GM12873 (cell line): Measurements from ENCODE around the gene IGFL2.

ENCODE experiments used
- TF ChIP-seq, protein P1 (sequence below): IDR thresholded peaks from 2 replicates; pipeline ENCODE4 v1.5.1; 2012; ENCODE audit warnings: low read depth, mild to moderate bottlenecking, moderate library complexity, low read length, control low read depth; ENCODE audit not compliant: insufficient read depth; ENCODE audit errors: missing control alignments

The IGFL2 gene

DNA sequence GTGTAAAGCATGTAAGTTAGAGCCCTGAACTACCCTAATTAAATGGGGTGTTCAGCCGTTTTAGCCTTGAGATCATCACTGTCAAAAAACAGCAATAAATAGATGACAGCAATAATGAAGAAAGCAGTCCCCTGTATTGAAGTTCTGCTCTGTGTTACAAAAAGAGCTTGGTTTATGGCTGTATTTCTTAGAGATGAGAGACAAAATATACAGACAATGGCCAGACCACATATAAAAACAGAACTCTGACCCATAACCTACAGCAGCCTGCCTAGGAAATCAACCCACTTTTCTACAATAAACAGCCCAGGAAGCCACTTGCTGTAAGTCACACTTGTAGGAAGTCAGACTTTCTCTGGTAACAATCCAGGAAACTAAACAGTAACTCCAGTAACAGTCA is 34.3 kb upstream of the IGFL2 start:
- TF ChIP-seq, protein P1, sequence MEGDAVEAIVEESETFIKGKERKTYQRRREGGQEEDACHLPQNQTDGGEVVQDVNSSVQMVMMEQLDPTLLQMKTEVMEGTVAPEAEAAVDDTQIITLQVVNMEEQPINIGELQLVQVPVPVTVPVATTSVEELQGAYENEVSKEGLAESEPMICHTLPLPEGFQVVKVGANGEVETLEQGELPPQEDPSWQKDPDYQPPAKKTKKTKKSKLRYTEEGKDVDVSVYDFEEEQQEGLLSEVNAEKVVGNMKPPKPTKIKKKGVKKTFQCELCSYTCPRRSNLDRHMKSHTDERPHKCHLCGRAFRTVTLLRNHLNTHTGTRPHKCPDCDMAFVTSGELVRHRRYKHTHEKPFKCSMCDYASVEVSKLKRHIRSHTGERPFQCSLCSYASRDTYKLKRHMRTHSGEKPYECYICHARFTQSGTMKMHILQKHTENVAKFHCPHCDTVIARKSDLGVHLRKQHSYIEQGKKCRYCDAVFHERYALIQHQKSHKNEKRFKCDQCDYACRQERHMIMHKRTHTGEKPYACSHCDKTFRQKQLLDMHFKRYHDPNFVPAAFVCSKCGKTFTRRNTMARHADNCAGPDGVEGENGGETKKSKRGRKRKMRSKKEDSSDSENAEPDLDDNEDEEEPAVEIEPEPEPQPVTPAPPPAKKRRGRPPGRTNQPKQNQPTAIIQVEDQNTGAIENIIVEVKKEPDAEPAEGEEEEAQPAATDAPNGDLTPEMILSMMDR = no peak

DNA sequence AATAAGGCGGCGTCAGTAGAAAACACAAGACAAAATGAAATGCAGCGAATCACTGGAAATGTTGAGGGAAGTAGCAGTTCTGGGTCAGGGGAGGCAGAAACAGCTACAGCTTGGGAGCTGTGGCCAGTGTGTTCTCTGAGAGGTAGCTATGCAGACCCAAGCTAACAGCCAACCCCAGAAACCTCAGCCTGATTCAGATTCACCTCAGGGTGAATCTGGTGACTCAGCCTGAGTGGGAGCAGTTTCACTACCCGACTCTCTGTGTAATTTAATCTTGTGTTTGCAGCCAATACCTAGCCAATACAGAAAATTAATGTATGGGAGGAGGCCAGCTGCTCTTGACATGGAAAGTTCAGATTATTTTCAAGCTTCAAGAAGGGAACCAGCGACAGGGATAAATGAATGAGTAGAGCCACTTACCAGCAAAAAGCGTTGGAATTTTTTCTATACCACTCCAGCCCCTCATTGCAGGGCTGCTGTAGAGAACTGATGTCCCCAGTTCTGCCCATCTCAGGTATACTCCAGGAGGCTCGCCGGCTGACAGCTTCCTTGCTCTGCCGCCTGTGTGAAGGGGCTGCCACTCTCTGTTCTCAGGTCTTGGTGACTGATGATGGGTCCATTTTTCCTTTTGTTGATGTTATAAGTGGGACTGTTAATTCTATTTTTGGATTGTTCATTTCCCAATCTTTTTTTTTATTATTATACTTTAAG is 32.5 kb upstream of the IGFL2 start:
- TF ChIP-seq, protein P1 = no peak

DNA sequence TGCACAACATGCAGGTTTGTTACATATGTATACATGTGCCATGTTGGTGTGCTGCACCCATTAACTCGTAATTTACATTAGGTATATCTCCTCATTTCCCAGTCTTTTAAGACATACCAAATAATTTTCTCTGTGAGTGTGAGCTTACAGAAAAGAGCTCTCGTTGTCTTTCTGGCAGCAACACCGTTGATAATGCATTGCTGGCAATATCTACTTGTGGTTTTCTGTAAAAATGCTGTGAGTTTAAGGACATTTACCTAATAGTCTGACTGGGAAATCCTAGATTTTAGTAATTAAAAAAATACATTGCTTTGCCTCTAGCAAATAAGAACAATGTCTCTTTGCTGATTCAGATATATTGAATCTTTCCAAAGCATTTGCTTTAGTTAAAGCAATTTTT is 31.9 kb upstream of the IGFL2 start:
- TF ChIP-seq, protein P1 = no peak

DNA sequence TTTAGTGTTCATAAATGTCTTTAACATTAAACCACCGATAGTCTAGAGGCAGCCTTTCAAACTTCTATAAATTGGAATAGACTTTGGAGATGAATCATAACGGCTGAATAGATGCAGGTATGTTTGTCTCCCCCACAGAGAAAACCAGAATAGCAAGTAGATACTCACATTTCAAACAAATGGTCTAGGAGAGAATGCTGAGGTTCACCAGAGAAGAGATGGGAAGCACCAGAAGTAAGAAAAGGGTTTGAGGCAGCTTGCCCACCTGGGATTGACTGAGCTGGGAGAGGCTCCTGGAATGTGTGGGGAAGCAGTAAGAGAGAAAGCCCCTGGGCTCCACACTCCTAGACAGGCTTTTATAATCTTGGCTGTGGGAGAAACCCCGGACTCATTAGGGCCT is 29.9 kb upstream of the IGFL2 start:
- TF ChIP-seq, protein P1 = no peak

DNA sequence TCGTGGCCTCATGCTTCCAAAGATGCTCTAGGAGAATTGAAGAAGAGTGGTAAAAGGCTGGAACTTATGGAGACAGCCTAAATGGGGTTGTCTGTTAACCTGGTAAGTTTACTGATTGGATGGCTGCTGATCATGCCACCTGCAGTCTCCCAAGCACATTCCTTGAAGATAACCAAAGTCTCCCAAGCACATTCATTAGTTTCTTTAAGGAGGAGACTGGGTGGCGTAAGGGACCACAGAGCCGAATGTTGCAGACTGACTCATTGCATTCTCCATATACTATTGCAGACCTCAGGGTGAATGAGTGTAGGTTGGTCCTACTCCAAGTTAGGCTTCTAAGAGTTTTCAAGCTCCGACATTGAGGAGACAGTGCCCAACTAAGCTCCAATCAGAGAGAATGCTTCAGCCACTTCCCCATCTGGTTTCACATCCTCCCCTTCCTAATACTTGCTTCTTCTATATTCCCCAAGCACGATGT is 23.4 kb upstream of the IGFL2 start, which contains the start of gene IGFL3:
Gene IGFL3, minus strand, starts transcription at position 51 of the 478 bp plus-strand sequence. Its CDS starts 39 bp downstream, at position 12.
- TF ChIP-seq, protein P1 = no peak

DNA sequence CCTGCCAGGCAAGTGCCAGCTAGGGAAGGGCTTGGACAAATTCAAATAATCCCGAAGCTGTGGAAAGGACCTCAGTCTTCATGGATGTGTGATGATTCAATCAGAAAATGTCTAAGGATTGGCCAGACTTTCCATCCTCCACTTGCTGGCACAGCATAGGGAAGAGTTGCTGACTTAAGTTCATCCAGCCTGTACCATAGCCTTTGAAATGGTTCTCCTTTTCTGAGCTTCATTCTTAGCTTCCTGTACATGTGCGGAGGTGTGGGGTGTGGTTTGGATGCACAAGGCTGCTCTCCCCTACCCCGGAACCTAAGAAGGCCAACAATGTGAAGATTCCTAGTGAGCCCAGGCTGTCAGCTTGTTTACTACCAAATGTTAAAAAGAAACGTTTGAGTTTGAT is 22.6 kb upstream of the IGFL2 start:
- TF ChIP-seq, protein P1 = no peak

DNA sequence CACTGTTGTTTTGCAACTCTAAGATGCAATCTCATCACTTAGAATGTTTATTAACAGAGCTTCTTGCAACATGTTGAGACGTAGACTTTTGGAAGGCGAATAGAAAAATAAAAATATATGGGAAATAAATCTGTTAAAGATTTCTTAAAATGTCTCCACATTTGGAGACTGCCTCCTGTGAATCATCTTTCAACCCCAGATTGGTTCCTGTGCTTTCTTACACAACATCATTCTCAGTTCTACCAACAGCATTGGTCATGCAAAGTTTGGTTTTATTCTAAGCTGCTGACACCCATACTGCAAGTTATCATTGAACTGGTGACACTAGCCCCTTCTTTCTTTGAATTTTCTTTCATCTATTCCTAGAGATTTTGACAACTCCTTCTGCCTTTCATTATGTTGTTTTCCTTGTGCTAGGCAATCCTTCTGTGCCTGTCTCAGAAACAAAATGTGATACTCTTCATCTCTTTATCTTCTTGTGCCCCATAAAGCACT is 21.9 kb upstream of the IGFL2 start:
- TF ChIP-seq, protein P1 = no peak
